Hepatocyte (in vitro differentiated cells): ENCODE measurements around the gene CCDC150.

Experiments used
- CTCF ChIP-seq: fragments of 200-600 bp; sonication (generic); IDR thresholded peaks from 2 replicates; pipeline ENCODE4 v1.5.1; 2016; ENCODE audit warnings: antibody characterized with exemption, mild to moderate bottlenecking; ENCODE audit not compliant: poor library complexity
- EZH2 ChIP-seq: fragments of 200-600 bp; sonication (generic); IDR thresholded peaks from 2 replicates; pipeline ENCODE4 v1.6.1; 2016; ENCODE audit warnings: antibody characterized with exemption, mild to moderate bottlenecking, borderline replicate concordance

- TF ChIP-seq CTCF (no peak), EZH2 (no peak)
Measured at GRCh38 chr2:196610796-196611195, 28.7 kb upstream of the CCDC150 start.
